GM18517 (cell line): Measurements from ENCODE around the gene AMBP.

Source experiments
- ATAC-seq: cut with Tn5 transposase; IDR thresholded peaks from one replicate; pipeline ENCODE4 v1.9.1; 2021; ENCODE audit warnings: mild to moderate bottlenecking, moderate library complexity; ENCODE audit not compliant: unreplicated experiment

Gene AMBP

DNA sequence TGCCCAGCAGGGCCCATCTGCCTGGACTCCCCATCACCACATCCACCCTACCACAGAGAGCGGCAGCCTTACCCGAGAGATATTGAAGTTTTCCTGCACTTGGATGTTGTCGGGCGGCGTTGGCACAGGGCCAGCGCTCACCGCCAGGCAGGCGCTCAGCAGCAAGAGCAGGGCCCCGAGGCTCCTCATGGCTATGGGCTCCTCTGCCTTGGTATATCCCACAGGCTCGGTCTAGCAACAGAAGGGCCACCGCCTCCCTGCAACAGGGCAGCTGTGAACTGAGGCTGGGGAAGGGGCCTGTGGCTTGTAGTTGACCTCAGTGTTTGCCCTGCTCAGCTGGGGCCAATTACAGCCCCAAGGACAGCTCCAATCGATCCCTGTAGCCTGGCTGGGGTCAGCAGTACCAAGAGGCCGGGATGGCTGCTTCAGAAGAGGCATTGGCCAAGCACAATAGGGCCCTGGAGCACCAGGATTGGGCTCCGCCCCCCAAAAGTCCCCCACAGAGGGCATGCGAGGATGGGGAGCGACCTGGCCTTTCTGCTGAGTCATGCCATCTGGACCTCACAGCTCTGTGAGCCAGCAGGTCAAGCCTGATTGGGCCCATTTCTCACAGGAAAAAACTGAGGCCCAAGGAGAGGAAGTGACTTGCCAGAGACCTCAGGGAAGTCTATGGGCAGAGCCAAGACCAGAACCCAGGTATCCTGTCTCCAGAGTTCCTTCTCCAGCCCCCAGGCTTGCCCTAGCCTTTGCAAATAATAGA, at the start of gene AMBP:
AMBP (minus strand) TSS at position 280 of the 760 bp plus-strand sequence; CDS start at position 189, 91 bp downstream.
- ATAC-seq: no peak

DNA sequence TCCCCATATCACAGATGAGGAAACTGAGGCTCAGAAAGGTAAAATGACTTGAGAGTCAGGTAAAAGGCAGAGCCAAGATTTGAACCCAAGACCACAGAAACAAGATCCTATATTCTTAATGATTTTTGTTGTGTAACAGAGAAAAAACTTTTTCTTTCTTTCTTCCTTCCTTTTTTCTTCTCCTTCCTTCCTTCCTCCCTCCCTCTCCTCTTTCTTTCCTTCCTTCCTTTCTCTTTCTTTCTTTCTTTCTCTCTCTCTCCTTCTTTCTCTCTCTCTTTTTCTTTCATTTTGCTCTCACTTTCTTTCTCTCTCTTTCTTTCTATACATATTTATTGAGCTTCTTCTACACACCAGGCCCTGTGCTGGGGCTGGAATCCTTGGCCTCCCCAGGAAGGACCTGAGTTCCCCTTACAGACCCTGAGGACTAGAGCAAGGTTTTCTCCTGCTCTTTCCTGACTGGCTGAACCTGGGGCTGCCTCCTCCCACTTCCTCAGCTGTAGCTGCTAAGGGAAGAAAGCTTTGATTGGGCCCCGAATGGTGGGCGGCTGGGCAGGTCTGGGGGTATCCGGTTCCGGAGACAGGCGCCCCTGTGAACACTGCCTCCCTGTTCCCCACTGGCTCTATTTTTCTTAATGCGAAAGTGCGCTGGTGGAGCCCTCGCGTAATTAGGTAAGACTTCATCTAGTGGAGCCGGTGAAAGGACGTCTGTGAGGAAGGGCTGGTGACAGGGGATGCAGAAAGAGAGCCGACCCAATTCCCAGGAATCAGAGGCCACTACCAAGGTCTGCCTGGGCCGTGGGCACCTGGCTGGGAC, 48.4 kb upstream of the AMBP start:
- ATAC-seq: no peak

DNA sequence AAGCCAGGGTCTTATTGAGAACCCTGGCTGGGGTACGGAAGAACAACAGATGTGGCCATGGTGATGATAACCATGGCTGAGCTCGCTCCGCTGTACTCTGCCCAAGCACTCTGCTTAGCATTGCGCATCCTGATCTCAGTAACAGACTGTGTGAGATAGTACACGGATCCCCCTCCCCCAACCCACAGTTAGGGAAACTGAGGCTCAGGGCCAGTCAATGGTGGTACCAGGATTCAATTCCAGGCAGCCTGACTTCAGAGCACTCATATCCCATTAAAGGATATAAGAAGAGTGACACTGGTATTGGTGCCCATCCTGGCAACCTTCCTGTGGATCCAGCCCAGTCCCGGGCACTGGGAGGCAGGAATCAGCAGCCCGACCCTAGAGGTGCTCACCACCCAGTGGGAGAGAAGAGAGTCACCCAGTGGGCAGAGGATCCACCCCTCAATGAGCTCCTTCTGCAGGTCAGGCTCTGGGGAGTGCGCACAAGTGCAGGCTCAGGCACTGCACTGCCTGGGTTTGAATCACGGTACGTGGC, 47.4 kb upstream of the AMBP start:
- no peak for ATAC-seq

DNA sequence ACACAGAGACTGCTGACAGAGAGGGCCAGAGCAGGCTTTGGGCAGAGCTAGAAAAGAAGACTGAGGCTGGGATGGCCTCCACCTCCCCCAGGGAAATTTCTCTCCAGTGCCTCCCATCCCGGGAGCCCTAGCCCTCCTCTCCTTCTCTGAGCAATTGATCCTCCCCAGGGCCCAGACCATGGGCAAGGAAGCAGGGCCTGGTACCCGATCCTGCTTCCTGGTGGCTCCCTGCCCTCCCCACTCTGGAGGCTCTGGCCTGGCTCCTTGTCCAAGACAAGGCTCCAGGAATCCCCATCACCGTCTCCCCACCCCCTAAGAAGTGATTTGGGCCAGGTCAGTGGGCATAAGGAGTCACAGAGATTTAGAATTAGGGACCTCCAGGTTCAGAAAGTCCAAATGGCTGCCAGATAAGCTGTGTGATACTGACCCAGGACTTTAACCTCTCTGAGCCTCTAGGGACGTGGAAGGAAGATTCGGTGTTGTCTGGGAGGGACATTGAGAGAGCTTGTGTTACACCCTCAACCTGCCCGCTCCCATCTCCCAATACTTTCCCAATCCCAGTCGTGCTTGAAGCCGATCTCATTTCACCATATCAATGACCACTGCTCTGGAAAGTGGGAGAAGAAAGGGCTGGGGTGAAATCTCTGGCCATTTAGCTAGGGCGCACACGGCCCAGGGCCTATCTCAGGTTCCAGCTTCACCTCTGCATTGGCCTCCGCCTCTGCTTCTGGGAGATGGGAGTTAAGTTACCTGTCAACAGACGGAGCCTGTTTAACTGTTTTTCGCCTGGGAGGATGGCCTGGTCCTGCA, 46.8 kb upstream of the AMBP start:
- ATAC-seq: no peak

DNA sequence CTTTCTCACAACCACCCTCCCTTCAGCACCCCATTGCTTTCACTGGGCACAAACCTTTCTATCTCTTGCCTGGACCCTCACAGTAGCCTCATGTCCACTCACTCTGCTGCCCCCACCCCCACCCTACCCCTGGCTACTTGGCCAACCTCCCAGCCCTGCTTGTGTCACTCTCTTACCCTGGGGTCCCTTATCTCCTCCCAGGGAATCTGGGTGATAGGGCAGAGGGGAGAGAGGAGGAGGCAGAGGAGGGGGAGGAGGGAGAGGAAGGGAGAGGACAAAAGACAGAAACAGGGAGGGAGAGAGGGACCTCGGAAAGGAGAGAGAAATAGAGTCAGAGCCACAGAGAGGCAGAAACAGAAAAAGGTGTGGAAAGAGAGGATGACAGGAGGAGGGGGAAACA, 46.0 kb upstream of the AMBP start:
- ATAC-seq: no peak

DNA sequence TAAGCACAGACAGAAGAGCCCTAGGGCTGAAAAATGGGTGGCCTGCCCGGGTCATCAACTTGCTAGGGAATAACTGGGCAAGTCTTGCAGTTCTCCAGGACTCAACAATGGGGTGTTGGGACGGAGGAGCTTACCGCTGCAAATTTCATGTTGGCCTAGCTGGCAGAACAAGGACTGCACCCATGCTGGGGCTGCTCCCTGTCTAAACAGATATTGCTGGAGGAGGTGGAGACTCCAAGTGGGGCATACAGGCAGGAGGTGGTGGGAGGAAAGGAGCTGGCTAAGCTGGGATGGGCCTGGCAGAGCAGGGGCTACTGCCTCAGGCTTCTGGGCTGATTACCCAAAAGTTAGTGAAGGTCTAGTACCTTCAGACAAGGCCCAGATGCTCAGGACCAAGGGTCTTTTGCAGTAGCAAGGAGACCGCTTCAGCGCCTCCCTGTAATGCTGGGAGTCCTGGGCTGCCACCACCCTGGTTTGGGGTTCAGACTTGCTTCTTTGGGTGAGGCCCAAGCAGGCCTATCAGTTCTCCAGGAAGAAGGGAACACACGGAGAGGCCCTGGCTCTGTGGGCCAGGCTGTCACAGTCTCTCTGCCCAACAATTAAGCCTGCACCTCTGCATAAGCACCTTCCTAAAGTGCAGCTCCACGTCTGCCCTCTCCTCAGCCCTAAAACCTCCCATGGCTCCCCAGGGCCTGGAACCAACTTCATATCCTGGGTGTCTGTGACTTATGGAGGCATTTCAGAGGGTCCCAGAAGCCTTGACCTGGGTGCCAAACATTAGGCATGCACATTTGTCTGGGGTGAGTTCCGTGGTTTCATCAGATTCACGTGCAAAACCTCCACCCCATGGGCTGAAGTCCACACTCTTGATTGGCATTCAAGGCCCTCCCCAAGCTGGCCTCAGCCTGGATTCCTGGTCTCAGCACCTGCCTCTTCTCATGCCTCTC, 45.2 kb upstream of the AMBP start:
- no peak for ATAC-seq

DNA sequence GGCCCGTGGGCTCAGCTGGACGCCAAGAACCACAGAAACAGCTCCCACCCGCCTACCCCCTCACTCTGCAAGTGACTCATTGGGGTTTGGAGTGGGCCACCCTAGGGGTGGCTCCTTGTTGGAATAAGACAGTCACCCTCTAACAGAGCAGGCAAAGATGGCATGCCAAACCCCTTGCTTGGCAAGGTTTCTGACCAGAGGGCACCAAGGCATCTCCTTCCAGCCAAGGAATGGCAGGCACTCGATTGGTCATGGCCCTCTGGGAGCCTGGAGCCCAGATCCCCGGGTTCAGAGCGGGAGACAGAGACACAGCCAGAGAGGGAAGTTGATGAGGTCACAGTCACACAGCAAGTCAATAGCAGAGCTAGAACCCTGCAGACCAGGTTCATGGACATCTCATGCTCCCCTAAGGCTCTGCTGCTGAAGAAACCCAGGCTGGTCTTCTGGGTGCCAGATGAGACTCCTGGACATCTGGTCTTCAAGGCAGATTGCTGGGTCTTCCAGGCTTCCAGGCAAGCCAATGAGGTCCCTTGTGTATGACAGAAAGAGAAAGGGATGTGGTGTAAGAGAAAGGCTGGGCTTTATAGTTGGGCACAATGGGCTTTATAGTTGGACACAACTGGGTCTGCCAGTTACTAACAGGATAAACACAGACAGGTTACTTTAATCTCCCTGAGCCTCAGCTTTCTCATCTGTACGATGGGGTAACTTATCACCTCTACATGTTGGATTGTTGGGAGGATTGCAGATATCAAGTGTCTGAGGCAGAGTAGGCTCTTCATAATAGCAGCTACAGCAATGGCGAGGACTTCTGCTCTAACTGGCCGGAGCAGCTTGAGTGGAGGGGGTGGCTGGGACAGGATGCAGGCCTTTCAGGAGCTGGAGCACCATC, 44.3 kb upstream of the AMBP start:
- ATAC-seq: no peak

DNA sequence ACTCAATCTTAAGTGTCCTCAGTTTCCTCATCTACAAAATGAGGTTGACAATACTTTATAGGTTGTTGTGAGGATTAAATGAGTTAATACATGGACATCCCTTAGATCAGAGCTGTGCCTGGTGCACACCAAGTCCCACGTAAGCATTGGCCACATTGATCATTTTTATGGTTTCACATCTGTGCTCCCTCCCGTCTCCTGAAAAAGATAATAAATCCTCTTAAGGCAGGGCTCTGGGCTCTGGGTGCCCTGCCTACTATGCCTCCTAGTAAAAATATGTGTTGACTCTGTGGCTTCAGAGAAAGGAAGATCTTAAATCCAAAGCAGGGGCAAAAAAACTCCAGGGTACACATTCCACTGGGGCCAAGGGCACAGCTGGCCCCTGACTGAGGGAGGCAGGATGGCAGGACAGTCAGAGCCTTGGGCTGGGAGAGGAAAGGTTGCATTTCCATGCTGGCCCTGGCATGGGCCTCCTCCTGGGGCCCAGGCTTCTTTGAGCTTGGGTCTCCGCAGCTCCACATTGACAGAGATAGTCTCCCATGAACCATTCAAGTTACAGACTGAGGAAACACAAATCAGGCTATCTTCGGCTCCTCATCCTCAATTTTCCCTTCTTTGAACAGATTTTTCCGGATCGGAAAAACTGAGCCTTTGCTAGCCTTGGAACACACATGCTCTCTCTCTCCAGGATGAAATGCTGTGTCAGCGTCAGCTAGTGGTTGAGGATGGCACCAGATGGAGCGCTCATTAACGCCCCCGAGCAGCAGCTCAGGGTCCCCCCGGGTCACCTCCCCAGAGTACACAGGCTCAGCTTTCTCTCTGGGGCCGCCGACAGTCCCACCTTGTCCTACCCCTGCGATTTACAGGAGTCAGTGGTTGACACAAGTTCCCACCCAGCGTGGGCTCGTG, 43.4 kb upstream of the AMBP start:
- no peak for ATAC-seq

DNA sequence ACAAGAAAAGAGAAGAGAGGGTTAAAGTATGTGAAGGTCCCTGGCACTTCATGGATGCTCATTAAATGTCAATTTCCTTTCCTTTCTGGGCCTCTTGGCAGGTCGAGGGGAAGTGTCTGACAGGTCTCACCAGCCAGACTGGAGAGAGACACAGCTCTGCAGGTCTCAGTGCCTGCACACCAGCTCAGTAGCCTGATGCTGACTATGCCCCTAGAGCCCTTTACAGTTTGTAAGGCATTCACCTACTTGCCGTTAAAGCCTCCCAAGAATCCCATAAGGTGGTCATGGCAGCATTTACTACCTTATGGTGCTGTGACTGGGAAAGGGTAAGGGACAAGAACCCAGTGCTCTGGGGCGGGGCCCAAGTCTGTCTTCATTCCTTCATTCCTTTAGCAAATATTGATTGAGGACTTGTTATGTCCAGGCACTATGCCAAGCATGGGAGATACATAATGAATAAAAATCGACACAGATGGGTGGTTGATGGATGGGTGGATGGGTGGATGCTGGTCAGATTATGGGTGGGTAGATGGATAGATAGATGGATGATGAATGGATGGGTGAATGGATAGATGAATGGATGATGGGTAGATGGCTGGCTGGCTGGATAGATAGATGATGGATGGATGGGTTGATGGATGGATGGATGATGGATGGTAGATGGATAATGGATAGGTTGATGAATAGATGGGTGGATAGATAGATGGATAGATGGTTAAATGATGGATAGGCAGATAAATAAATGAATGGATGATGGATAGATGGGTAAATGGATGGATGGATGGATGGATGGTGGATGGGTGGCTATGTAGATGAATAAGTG, 42.3 kb upstream of the AMBP start:
- ATAC-seq: no peak

DNA sequence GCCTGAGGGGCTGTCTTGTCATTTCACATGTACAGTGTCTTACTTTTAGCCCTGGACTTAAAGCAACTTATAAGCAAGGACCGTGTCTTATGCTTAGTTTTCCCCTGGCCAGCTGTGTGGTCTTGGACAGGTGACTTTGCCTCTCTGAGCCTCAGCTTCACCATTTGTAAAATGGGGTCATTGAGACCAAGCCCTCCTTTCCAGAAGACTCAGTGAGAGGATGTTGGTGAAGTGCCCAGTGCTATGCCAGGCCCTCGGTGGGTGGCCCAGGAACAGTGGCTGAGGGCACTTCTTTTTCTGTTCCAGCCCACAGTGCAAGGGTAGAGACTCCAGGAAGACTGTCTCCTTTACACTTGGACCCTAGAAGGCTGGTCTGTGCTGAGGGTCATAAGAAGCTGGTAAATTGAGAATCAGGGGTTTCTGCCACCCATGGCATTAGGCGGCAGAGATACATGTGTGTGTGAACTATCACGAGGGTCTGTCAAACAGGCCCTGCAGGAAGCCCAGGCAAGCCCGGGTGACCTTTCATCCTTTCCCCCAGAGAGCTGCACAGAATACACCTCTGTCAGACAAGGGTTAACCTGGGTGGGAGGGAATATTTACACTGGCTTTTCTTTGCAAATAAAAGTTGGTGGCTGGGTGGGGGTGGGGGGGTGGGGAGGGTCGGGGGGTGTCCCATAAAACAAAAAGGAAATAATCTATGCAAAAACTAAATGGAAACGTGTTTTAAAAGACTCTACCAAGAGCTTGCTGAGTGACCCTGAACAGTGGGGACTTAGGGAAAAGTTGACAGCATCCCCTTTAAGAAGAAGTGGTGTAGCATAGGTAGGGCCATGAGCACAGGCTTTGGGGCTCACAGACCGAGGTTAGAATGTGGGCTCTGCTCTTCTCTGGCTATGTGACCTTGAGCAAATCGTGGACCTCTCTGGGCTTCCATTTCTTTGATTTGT, 41.4 kb upstream of the AMBP start:
- ATAC-seq: no peak

DNA sequence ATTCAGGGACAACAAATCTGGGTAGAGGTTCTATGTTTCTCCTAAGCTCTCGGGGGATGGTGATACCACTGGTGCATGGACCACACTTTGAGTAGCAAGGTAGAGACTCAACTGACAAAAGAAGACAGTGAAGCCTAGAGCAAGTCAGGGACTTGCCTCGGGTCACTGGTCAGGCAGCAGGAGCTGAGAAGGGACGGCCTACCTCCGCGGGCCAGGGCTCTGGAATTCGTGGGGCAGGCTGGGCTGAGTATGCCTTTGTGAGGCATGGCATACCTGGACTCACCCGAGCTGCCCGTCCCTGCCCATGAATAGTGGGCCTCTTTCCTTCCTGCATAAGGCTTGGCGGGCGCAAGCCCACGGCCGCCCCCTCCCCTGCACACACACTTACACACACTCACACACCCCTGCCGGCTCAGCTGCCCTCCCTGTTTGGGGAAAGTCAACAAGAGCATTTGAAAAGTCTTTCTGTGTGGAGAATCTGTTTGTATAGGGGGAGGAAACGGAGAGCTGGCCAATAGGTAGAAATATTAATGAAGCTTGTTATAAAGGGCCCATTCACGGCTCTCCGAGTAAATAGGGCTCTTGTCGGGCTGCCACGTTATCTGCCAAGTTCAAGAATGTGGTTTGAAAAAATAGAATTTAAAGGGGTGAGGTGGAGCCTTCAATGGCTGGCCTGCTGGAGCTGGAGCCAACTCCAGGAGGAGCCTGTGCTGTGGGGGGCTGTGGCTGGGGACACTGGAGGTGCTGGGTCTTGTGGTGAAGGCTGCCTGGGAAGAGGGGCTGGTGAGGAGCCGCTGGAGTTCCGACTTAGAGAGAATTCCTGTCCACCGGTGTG, 40.1 kb upstream of the AMBP start:
- ATAC-seq: no peak

DNA sequence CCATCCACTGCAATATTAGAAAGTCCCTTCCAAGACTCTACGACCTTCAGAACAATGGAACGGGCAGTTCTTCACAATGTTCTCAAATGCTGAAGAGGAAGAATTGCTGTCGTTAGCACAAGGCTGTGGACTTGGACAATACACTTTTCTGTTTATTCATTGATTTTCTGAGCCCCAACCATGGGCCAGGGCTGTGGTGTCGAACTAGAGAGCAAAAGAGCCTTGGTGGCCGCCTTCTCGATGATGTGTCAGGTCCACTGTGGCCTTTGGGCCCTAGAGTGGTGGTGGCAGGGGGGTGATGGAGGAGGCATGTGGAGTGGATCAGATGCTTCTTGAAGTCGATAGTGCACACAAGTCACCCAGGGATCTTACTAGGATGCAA, 39.5 kb upstream of the AMBP start:
- no peak for ATAC-seq

DNA sequence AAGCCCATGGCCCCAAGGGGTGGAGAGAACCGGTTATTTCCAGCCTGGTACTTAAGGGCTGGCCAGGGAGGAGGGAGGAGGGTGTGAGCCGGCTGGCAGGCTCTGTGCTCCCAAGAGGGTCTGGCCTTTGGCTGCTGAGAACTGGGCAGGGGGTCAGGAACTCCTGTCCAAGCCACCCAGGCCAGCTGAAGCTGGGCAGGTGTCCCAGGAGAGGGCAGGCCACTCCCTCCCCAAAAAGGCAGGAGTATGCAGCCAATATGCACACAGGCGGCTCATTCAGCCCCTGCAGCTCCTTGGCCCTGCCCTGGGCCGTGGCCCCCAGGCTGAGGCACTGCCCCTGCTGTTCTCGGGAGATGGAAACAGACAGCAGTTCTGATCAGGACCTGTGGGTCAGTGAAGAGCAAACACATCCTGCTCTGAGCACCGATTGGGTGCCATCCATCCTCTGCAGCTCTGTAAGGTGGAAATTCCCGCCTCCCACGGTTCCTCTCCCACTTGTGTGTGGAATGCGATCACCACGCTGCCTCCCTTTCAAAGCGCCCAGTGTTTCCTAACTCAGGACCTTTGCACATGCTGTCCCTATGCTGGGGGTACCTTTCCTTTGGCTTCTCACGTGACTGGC, 38.1 kb upstream of the AMBP start:
- no peak for ATAC-seq

DNA sequence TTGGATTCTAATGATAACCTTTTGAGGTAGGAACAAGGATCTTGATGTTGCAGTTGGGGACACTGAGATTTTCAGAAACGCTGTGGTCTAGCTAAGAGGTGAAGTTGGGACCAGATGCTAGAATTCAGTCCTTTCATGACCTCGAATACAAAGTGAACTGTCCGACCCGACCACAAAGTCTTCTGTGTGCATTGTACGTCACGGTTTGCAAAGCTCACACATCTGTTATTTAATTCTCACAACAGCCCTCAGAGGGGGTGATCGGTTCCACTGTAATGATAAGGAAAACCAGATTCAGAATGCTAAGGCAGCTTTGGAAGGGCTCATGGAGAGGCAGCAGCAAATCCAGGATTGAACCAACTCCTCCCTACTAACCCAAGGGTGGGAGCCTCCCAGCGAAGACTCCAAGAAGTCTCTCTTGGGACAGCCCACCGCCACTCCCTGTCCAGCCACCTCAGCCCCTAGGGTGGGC, 37.6 kb upstream of the AMBP start:
- no peak for ATAC-seq

DNA sequence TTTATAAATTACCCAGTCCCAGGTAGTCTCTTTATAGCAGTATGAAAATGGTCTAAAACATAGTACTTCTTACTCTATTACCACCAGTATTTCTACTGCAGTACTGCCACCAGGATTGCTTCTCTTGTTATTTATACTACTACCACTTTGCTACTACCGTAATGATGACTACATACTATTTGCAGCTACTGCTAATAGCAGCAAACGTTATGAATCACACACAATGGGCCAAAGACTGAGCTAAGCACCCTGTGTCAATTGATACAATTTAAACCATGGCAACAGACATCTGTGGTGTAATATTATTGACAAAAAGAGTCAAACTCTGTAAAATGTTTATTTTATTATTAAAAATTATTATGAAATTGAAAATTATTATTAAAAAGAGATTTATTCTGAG, 36.3 kb upstream of the AMBP start:
- ATAC-seq: no peak
